WI38 (cell line): ENCODE data around the gene FICD.

Experiments used
- H3K4me3 ChIP-seq: 2 replicates; pipeline ENCODE4 v1.5.1; 2011; ENCODE audit warnings: low read depth, mild to moderate bottlenecking, control low read depth, low read length
- TF ChIP-seq, protein P1 (sequence below): IDR thresholded peaks from 2 replicates; pipeline ENCODE4 v1.5.1; 2012; ENCODE audit warnings: low read depth, mild to moderate bottlenecking, control low read depth, low read length

FICD gene

DNA sequence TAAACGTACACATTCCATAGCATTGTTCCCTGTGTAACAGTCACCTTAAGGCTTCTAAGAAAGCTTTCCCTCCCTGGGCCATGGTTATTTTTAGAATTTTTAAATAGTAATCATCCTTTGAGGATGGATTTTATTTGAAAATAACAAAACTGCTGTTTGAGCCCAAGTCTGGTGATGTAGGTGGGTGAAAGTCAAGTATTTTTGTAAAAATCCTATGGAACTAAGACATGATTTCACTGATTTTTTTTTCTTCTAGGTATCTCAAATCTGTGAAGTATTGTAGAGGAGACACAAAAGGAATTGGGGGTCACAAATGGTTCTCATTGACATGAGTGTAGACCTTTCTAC, 48.7 kb downstream of the FICD start:
- TF ChIP-seq, protein P1, sequence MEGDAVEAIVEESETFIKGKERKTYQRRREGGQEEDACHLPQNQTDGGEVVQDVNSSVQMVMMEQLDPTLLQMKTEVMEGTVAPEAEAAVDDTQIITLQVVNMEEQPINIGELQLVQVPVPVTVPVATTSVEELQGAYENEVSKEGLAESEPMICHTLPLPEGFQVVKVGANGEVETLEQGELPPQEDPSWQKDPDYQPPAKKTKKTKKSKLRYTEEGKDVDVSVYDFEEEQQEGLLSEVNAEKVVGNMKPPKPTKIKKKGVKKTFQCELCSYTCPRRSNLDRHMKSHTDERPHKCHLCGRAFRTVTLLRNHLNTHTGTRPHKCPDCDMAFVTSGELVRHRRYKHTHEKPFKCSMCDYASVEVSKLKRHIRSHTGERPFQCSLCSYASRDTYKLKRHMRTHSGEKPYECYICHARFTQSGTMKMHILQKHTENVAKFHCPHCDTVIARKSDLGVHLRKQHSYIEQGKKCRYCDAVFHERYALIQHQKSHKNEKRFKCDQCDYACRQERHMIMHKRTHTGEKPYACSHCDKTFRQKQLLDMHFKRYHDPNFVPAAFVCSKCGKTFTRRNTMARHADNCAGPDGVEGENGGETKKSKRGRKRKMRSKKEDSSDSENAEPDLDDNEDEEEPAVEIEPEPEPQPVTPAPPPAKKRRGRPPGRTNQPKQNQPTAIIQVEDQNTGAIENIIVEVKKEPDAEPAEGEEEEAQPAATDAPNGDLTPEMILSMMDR, result no peak
- peak overlapping the region; percentile 97 for H3K4me3 ChIP-seq

DNA sequence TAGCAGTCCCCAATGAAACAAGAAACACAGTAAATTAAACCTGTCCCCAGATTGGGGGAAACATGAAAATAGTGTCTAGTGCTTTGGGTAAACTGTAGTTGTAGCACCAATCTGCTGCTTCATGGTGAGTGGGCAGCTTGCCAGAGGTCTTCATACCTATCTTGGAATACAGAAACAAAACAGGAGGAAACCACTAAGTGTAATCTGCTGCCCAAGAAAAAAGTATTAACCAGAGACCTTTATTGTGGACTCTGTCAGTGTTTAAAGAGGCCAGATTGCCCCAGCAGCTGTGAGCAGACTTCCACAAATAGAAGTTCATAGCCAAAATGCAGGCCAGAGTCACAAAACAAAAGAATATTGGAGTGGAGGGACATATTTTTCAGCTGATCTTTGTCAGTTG, 49.6 kb downstream of the FICD start:
- no peak overlapping the region for H3K4me3 ChIP-seq
- TF ChIP-seq, protein P1, result no peak

DNA sequence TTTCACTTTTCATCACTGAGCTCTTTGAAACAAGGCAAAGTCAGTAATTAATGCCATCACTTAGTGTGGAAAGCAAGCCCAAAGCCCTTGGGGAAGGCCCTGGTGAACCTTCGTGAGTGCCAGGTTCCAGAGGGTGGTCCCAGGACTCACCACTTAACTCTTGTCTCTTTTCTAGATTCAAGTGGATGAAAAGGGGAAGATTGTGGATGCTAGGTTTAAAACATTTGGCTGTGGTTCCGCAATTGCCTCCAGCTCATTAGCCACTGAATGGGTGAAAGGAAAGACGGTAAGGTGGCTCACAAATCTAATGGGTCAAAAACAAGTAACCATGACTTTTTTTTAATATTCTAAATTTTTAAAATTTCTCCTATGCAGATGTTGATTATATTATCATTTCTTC, 50.1 kb downstream of the FICD start:
- TF ChIP-seq, protein P1, result no peak
- no peak overlapping the region for H3K4me3 ChIP-seq

DNA sequence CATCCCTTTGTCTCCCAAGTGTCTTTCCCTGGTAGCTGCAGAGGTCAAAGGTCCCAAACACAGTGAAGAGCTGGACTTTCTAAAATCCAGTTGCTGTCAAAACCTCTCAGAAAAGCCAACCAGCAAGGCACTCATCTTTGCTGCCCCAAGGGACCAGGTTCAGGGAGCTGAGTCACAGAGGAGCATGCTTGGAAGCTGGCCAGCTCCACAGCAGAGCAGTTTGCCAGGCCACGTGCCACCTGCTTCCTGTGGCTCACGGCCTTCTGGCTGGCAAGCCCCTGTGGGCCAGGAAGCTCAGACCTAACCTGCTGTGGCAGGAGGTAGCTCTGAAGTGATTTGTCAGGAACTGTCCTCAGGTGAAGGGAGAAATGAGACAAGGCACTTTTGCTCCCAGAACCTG, 50.9 kb downstream of the FICD start:
- no peak overlapping the region for H3K4me3 ChIP-seq
- TF ChIP-seq, protein P1, result no peak

DNA sequence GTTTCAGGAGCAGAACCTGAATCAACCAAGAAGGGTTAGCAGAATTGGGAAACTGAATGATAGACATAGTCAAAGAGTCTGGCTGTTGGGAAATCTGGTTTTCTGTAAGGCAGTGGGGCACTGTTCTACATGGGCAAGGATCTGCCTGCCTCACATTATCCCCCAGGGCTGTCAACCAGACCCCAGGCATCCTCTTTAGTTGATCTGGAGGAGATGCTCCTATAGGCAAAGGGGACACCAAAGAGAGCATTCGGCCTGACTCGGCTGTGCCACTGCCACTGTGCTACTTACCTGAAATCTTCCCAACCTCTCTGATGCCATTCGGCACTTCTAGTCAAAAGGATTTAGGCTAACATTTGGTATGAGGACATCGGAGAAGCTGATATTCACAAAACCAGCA, 51.4 kb downstream of the FICD start:
- no peak overlapping the region for H3K4me3 ChIP-seq
- TF ChIP-seq, protein P1, result no peak

DNA sequence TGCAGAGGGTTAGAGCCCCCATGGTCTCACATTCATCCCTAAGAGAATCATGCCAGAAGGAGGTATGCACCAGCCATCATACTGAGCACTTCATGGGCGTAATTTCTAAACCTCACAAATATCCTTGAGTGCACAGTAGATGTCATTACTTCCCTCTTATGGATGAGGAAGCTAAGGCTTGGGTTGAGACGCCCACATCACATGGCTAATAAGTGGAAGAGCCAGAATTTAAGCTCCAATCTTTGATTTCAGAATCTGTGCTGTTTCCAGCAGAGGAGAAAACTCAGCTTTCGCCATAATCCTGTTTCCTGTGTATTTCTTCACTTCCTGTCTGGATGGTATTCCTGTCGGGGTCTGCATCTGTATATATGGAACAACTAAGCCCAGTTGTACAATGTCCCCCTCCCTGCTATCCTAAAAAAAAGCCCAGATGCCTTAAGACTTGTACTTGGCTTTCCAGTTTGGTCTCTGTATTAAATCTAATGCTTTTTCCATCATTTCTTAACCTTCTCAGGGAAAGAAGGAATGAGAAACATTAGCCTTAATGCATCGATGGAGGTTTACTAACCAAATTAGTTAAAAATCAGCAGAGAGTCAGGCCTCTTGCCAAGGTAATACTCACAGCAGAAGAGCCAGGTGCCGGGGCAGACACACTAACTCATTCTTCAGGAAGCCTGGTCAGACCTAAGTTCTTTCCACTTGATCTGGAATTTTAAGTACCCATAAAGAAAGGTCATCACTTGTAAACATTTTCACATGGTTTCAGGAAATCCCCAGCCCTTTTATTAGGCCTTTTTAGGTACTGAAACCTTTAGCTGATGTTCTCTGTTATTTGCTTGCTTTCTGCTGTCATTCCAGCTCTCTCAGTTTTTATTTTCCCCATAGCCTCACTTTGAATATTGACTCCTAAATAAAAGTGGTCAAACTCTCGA, 52.6 kb downstream of the FICD start:
- H3K4me3 ChIP-seq, result no peak overlapping the region
- TF ChIP-seq, protein P1, result no peak

DNA sequence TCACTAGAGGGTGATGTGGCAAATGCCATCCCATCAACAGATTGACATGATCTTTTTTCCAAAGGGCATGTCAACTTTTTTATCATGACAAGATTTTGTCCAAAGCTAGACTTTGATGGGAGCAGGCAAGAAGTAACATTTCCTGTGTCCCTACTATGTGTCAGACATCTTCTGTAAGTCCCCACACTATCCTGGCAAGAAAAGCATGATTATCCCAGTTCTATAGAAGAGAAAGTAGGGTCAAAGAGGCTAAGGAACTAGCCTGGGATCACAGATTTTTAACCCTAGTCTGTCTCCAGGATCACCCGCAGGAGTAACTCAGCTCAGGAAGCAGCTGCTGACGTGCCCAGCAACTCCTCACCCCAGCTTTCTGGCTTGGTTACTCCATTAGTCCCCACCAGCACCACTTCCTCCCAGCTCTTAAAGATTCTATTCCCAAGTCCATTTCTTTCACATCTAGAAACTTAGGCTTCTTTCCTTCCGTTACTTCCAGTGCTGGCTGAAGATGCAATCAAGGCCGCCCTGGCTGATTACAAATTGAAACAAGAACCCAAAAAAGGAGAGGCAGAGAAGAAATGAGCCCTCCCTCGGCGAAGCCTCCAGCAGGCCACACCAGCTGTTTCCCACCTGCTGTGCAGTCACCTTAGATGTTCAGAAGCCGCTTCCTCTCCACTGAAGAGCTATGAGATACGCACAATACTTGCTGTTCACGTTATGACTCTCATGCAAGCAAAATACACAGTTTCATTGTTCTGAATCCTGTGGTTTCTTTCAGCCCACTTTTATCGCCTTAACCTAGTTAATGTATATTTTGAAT, 53.5 kb downstream of the FICD start:
- H3K4me3 ChIP-seq, result no peak overlapping the region
- TF ChIP-seq, protein P1, result no peak
